Ectodermal cell (in vitro differentiated cells): ENCODE measurements around the gene TRIM65.
"Not testable (repeated sequence)": the region's sequence is repeated elsewhere in the genome, so short reads cannot be mapped to it uniquely, and the experiment has no call there.

Experiments used
- H3K27ac ChIP-seq: 2 replicates; pipeline ENCODE4 v1.7.0; 2013; ENCODE audit warnings: mild to moderate bottlenecking, low read depth, low read length; ENCODE audit not compliant: insufficient read depth, poor library complexity, severe bottlenecking
- H3K27me3 ChIP-seq: 2 replicates; pipeline ENCODE4 v1.7.0; 2013; ENCODE audit warnings: mild to moderate bottlenecking, low read length; ENCODE audit not compliant: insufficient read depth, control insufficient read depth, poor library complexity, severe bottlenecking
- H3K36me3 ChIP-seq: one replicate; pipeline ENCODE4 v1.7.0; 2013; ENCODE audit warnings: low read length; ENCODE audit not compliant: control insufficient read depth, insufficient read depth
- H3K4me1 ChIP-seq: one replicate; pipeline ENCODE4 v1.7.0; 2013; ENCODE audit warnings: low read length; ENCODE audit not compliant: control insufficient read depth, insufficient read depth
- H3K4me3 ChIP-seq: 2 replicates; pipeline ENCODE4 v1.7.0; 2013; ENCODE audit warnings: low read depth, low read length, control low read depth; ENCODE audit not compliant: insufficient read depth
- H3K9me3 ChIP-seq: 2 replicates; pipeline ENCODE4 v1.7.0; 2013; ENCODE audit warnings: mild to moderate bottlenecking, low read length, moderate library complexity; ENCODE audit not compliant: control insufficient read depth
- WGBS, 2 experiments: methylation state at CpG; one replicate each; pipeline ENCODE4 v1.1.7; 2013; ENCODE audit warnings: missing lambda C conversion rate in 2 of 2; 5-methylcytosine and 5-hydroxymethylcytosine counted together

The TRIM65 gene

GRCh38 chr17:75853433-75853832 is 43.3 kb downstream of the TRIM65 start:
- H3K27ac ChIP-seq = no peak overlapping the region
- H3K4me3 ChIP-seq = no peak overlapping the region
- H3K36me3 ChIP-seq = peaks cover 13% of the 10 kb centered on the region
- no peaks in the 10 kb centered on the region for H3K9me3 ChIP-seq
- peaks cover 6% of the 10 kb centered on the region for H3K4me1 ChIP-seq
- 90 to 94% methylated on average over 6 to 7 of the region's 7 CpGs for WGBS, 2 experiments
- no peaks in the 10 kb centered on the region for H3K27me3 ChIP-seq

- H3K36me3 ChIP-seq = peaks cover 19% of the 10 kb centered on the region
- H3K4me3 ChIP-seq, H3K27me3 ChIP-seq, H3K9me3 ChIP-seq, H3K27ac ChIP-seq, H3K4me1 ChIP-seq: not testable (repeated sequence)
- 93 to 94% methylated on average over 15 of the region's 15 CpGs for WGBS, 2 experiments
Measured at GRCh38 chr17:75851693-75851991, 45.1 kb downstream of the TRIM65 start.

- Histone ChIP-seq H3K4me1 (peaks cover 6% of the 10 kb centered on the region), H3K4me3 (no peak overlapping the region), H3K36me3 (peaks cover 22% of the 10 kb centered on the region), H3K27me3 (no peaks in the 10 kb centered on the region), H3K9me3 (no peaks in the 10 kb centered on the region), H3K27ac (no peak overlapping the region)
- WGBS, 2 experiments = 95 to 96% methylated on average over 12 of the region's 12 CpGs
Measured at GRCh38 chr17:75850928-75851692, 45.6 kb downstream of the TRIM65 start.

- H3K36me3 ChIP-seq = peaks cover 22% of the 10 kb centered on the region
Measured at GRCh38 chr17:75849724-75850123, 47.0 kb downstream of the TRIM65 start.

GRCh38 chr17:75849279-75849646 is 47.5 kb downstream of the TRIM65 start:
- WGBS, 2 experiments = 94% methylated on average over 11 of the region's 11 CpGs
- Histone ChIP-seq H3K4me1 (peaks cover 7% of the 10 kb centered on the region), H3K27ac (no peak overlapping the region), H3K36me3 (peaks cover 22% of the 10 kb centered on the region), H3K4me3 (no peak overlapping the region), H3K27me3 (no peaks in the 10 kb centered on the region), H3K9me3 (no peaks in the 10 kb centered on the region)

More at GRCh38 chr17:75849724-75850123, 47.0 kb downstream of the TRIM65 start:
- no peak overlapping the region for H3K4me3 ChIP-seq
- no peaks in the 10 kb centered on the region for H3K27me3 ChIP-seq
- peaks cover 10% of the 10 kb centered on the region for H3K4me1 ChIP-seq
- no peaks in the 10 kb centered on the region for H3K9me3 ChIP-seq
- WGBS, 2 experiments = 95 to 96% methylated on average over 9 of the region's 9 CpGs
- no peak overlapping the region for H3K27ac ChIP-seq

- no peak overlapping the region for H3K27ac ChIP-seq
- WGBS, 2 experiments = 64% methylated on average over 16 of the region's 16 CpGs
- no peaks in the 10 kb centered on the region for H3K9me3 ChIP-seq
- peaks cover 22% of the 10 kb centered on the region for H3K36me3 ChIP-seq
- no peaks in the 10 kb centered on the region for H3K27me3 ChIP-seq
- peaks cover 4% of the 10 kb centered on the region for H3K4me1 ChIP-seq
- no peak overlapping the region for H3K4me3 ChIP-seq
Measured at GRCh38 chr17:75848523-75849278, 48.0 kb downstream of the TRIM65 start.

GRCh38 chr17:75847614-75848522 is 48.9 kb downstream of the TRIM65 start:
- Histone ChIP-seq H3K9me3 (no peaks in the 10 kb centered on the region), H3K4me3 (no peak overlapping the region), H3K27ac (no peak overlapping the region), H3K36me3 (peaks cover 22% of the 10 kb centered on the region), H3K4me1 (peaks cover 4% of the 10 kb centered on the region), H3K27me3 (no peaks in the 10 kb centered on the region)
- WGBS, 2 experiments = 92 to 93% methylated on average over 25 of the region's 25 CpGs

- 95% methylated on average over 34 of the region's 34 CpGs for WGBS, 2 experiments
- Histone ChIP-seq H3K4me1 (peaks cover 4% of the 10 kb centered on the region), H3K27ac (no peak overlapping the region), H3K4me3 (no peak overlapping the region), H3K27me3 (no peaks in the 10 kb centered on the region), H3K36me3 (peaks cover 22% of the 10 kb centered on the region), H3K9me3 (no peaks in the 10 kb centered on the region)
Measured at GRCh38 chr17:75846692-75847613, 49.8 kb downstream of the TRIM65 start.

GRCh38 chr17:75845933-75846691 is 50.6 kb downstream of the TRIM65 start:
- Histone ChIP-seq H3K27ac (no peak overlapping the region), H3K36me3 (peaks cover 18% of the 10 kb centered on the region), H3K4me3 (no peak overlapping the region), H3K4me1 (peaks cover 4% of the 10 kb centered on the region), H3K27me3 (no peaks in the 10 kb centered on the region), H3K9me3 (no peaks in the 10 kb centered on the region)
- 90 to 95% methylated on average over 22 of the region's 22 CpGs for WGBS, 2 experiments
